ENCODE data around the gene MCTP1.

The MCTP1 gene

DNA sequence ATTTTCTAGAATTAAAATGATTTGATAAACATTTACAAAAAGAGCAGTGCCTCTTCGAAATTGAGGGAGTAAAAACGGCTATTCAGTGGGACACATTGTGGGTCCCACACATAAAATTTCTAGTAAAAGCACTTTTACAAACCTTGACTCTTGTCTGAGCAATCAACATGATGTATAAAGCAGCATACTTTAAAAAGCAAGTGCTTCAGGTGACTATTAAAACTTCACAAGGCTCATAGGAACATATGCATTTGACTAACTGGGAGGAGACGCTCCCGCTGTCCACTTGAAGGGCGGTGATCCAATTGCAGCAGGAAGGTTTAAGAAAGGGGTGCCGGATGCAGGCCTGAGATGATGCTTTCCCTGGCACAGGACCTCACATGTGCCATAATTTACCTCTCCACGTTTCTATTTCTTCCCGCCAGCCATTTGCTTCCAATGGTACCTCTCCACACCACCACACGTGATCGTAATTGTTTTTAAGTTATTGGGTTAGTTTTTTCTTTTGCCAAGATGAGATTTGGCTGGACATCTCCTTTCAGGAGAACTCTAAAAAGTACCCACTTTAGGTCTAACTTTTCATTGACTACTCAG, 1.8 kb downstream of the MCTP1 start:
- Histone ChIP-seq H3K4me1 (ENCODE audit: insufficient read depth, low read length) (peaks cover 7% of the 10 kb centered on the region), H3K4me3 (ENCODE audit: low read depth in 1 of 2, low read length in 2 of 2) (no peak overlapping the region), H3K9me3 (ENCODE audit: low read length) (no peaks in the 10 kb centered on the region), H3K27me3 (ENCODE audit: control insufficient read depth in 1 of 2, insufficient read depth in 2 of 2, low read length in 2 of 2) (peaks cover 37 to 39% of the 10 kb centered on the region in 2 donors), H3K27ac (ENCODE audit: low read depth, low read length) (no peak overlapping the region), H3K36me3 (ENCODE audit: insufficient read depth, low read length) (no peaks in the 10 kb centered on the region), H3K9ac (ENCODE audit: low read length) (no peak overlapping the region)

DNA sequence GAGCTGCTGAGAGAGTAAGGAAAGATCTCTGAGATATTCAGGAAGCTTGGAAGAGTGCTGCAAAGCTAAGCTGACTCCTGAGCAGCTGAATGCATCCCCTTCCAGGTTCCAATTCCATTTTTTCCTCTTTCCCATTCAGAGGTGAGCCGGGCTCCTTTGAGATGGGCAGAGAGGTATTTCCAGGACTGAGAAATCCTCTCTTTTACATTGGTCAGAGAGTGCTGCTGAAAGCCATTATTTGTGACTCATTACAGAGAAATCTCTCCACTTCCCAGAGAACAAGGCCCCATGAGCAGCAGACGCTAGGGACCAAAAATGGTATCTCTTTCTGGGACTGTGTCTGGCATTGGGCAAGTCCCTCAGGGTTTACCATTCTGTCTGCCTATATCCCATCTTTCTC, 3.7 kb downstream of the MCTP1 start:
- no peak overlapping the region for H3K27ac ChIP-seq (ENCODE audit: low read depth, low read length)
- H3K4me3 ChIP-seq (ENCODE audit: low read depth in 1 of 2, low read length in 2 of 2) = no peak overlapping the region
- no peaks in the 10 kb centered on the region for H3K9me3 ChIP-seq (ENCODE audit: low read length)
- no peak overlapping the region for H3K9ac ChIP-seq (ENCODE audit: low read length)
- H3K27me3 ChIP-seq (ENCODE audit: control insufficient read depth in 1 of 2, insufficient read depth in 2 of 2, low read length in 2 of 2) = peaks cover 37 to 39% of the 10 kb centered on the region in 2 donors
- peaks cover 7% of the 10 kb centered on the region for H3K4me1 ChIP-seq (ENCODE audit: insufficient read depth, low read length)
- no peaks in the 10 kb centered on the region for H3K36me3 ChIP-seq (ENCODE audit: insufficient read depth, low read length)

DNA sequence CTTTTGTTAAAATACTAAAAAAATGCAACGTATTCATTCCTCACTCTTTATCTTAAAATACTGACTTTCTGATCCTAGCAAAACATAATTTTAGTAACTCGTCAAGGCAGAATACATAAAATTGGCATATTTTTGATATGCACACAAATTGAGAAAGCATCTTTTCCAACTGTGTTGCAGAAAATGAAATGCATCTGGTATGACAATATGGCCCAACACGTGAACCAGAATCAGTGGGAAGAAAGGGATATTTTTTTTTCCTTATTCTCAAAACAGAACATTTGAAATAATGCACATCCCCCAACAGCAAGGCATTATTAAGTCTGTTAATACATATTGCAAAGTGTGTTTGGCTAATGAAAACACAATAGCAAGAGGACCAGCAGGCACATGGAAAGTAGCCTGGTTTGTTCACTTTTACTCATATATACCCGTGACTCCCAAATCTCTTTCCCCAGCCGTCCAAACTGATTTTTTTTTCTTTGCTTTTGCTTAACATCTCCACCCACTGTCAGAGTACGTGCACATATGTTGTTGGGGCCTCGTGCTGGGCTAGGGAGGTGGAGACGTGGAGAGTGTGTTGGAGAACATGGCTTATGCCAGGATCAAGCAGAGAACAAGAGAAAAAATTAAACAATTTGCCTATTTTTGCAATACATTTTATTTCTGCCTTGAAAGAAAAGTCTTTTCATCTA, 4.3 kb downstream of the MCTP1 start:
- H3K27me3 ChIP-seq (ENCODE audit: control insufficient read depth in 1 of 2, insufficient read depth in 2 of 2, low read length in 2 of 2) = peaks cover 32% of the 10 kb centered on the region in 2 donors
- no peak overlapping the region for H3K27ac ChIP-seq (ENCODE audit: low read depth, low read length)
- H3K36me3 ChIP-seq (ENCODE audit: insufficient read depth, low read length) = no peaks in the 10 kb centered on the region
- H3K9me3 ChIP-seq (ENCODE audit: low read length) = no peaks in the 10 kb centered on the region
- no peak overlapping the region for H3K9ac ChIP-seq (ENCODE audit: low read length)
- H3K4me1 ChIP-seq (ENCODE audit: insufficient read depth, low read length) = peaks cover 6% of the 10 kb centered on the region
- H3K4me3 ChIP-seq (ENCODE audit: low read depth in 1 of 2, low read length in 2 of 2) = no peak overlapping the region

DNA sequence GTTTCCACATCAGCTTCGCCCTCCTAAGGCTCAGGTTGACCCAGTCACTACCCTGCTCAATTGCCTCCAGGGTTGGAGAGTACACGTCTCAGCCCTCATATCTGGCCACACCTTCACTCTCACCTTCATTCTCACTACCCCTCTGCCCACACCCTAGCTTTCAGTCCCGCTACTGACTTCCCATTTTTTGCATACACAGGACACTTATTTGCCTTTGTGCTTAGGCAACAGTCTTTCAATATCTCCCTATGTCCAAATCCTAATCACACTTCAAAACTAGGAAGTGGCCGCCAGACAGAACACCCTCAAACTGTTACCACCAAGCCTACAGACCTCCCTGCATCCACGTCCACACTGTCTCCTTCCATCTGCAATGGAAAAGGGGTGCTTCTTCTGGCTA, 10.9 kb downstream of the MCTP1 start:
- H3K27ac ChIP-seq (ENCODE audit: low read depth, low read length) = no peak overlapping the region
- H3K27me3 ChIP-seq (ENCODE audit: control insufficient read depth in 1 of 2, insufficient read depth in 2 of 2, low read length in 2 of 2) = no peaks in the 10 kb centered on the region
- no peaks in the 10 kb centered on the region for H3K4me1 ChIP-seq (ENCODE audit: insufficient read depth, low read length)
- no peak overlapping the region for H3K9ac ChIP-seq (ENCODE audit: low read length)
- no peaks in the 10 kb centered on the region for H3K9me3 ChIP-seq (ENCODE audit: low read length)
- H3K36me3 ChIP-seq (ENCODE audit: insufficient read depth, low read length) = no peaks in the 10 kb centered on the region
- H3K4me3 ChIP-seq (ENCODE audit: low read depth in 1 of 2, low read length in 2 of 2) = no peak overlapping the region

DNA sequence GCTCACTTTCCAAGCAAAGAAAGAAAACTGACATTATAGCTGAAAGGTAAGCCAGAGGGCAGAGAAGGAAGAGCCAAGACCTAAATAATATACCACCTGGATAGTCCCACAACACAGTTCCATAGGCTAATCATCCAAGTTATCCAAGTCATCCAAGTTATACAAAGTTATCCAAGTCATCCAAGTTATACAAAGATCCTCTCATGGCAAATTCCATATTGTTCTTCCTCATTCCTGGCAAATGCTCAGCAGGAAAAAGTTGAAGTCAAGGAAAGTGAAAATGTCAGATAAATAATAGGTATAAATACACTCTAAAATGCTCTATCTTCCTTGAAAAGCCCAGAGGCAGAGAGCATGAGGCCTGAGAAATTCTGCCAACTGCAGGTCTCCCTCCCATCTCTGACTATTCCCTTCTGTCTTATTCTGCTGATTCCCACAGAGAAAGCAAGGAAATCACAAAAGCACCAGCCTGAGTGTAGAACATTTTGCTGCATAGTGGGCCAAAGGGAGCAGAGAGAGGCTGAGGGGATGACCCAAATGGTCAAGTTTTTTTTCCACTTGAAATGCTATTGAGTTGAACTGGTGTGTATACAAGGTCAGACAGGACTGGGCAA, 12.5 kb downstream of the MCTP1 start:
- Histone ChIP-seq H3K4me1 (ENCODE audit: insufficient read depth, low read length) (no peaks in the 10 kb centered on the region), H3K27me3 (ENCODE audit: control insufficient read depth in 1 of 2, insufficient read depth in 2 of 2, low read length in 2 of 2) (no peaks in the 10 kb centered on the region), H3K9ac (ENCODE audit: low read length) (no peak overlapping the region), H3K9me3 (ENCODE audit: low read length) (no peaks in the 10 kb centered on the region), H3K36me3 (ENCODE audit: insufficient read depth, low read length) (no peaks in the 10 kb centered on the region), H3K27ac (ENCODE audit: low read depth, low read length) (no peak overlapping the region), H3K4me3 (ENCODE audit: low read depth in 1 of 2, low read length in 2 of 2) (no peak overlapping the region)

DNA sequence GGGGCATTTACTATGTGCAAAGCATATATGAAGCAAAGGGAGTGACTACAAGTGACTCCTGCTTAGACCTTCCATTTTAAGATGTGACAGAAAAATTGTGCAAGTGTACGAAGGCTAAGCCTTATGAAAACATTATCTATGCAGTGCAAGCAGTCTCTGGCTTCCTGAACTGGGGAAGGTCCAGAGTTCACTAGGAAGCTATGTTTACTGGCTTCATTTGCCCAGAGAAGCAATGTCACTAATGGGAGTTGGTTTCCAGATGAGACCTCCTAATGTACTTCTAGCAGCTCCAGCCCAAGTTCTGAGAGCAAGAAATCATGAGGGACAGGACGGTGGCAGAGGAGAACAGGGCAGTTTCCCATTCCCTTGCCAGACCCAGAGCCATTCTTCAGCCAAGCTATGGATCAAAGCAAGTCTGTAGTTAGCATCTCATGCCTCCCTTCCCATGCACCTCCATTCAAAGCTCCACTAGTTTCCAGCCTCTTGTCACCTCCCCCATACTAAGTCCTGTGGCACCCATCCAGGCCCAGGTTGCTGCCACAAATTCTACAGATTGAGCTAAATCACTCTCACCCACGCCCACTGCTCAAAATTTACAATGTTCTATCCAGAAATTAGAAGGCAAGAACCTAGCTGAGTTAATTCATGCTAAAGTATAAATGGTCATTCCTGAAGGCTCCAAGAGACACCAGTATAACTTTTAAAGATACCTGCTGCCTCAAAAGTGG, 21.8 kb downstream of the MCTP1 start:
- Histone ChIP-seq H3K27ac (ENCODE audit: low read depth, low read length) (no peak overlapping the region), H3K4me1 (ENCODE audit: insufficient read depth, low read length) (no peaks in the 10 kb centered on the region), H3K9me3 (ENCODE audit: low read length) (no peaks in the 10 kb centered on the region), H3K27me3 (ENCODE audit: control insufficient read depth in 1 of 2, insufficient read depth in 2 of 2, low read length in 2 of 2) (no peaks in the 10 kb centered on the region), H3K9ac (ENCODE audit: low read length) (no peak overlapping the region), H3K36me3 (ENCODE audit: insufficient read depth, low read length) (no peaks in the 10 kb centered on the region), H3K4me3 (ENCODE audit: low read depth in 1 of 2, low read length in 2 of 2) (no peak overlapping the region)

DNA sequence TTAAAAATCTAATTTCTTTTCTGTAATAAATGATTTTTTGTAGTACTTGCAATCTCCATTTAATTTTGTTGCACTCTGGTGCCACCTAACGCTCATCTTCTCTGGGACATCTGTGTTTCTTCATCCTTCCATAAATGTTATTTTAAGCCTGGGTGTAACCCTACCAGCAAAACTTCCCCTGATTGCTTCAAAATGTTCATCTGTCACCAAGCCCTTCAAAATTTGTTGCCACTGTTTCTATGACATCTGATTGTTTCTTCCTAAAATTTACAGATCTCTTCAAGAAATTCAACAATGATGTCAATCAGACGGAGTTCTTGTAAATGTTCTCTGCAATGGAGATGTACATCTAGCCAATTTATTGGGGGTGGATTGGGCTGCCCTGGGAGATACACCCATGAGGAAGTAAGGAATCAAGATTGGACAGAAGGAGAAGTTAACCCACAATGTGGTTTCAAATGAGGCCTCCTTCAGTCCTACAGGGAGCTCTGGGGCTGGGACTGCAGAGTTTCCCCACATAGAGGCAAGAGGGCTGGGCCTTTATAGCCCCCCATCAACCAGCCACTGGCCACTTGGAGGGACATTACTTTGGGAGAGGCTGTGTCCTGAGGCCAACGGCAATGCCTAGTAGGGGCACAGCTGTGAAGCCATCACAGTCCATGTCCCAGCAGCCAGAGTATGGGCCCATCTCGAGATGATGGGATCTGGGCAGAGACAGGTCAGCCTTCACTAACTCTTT, 23.3 kb downstream of the MCTP1 start:
- Histone ChIP-seq H3K27me3 (ENCODE audit: control insufficient read depth in 1 of 2, insufficient read depth in 2 of 2, low read length in 2 of 2) (no peaks in the 10 kb centered on the region), H3K4me3 (ENCODE audit: low read depth in 1 of 2, low read length in 2 of 2) (no peak overlapping the region), H3K9me3 (ENCODE audit: low read length) (no peaks in the 10 kb centered on the region), H3K36me3 (ENCODE audit: insufficient read depth, low read length) (no peaks in the 10 kb centered on the region), H3K9ac (ENCODE audit: low read length) (no peak overlapping the region), H3K4me1 (ENCODE audit: insufficient read depth, low read length) (no peaks in the 10 kb centered on the region), H3K27ac (ENCODE audit: low read depth, low read length) (no peak overlapping the region)

DNA sequence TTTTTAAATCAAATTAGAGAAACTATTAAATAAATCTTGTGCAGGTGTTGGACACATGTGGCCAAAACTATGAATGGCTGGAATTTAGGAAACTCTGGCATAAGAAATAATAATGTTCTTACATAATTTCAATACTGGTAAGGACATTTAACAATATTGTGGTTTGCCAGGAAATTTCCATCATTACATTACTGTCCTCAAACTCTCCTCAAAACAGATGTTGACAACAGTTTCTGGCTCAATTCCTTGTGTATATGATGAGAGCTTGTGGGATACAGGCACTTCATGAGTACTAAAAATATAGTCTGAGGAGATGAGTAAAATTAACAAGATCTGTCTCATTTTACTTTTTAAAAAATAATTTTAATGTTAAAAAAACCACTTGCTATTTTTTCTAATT, 27.9 kb downstream of the MCTP1 start:
- H3K9me3 ChIP-seq (ENCODE audit: low read length) = no peaks in the 10 kb centered on the region
- H3K4me1 ChIP-seq (ENCODE audit: insufficient read depth, low read length) = no peaks in the 10 kb centered on the region
- no peaks in the 10 kb centered on the region for H3K36me3 ChIP-seq (ENCODE audit: insufficient read depth, low read length)
- H3K27me3 ChIP-seq (ENCODE audit: control insufficient read depth in 1 of 2, insufficient read depth in 2 of 2, low read length in 2 of 2) = no peaks in the 10 kb centered on the region
- H3K4me3 ChIP-seq (ENCODE audit: low read depth in 1 of 2, low read length in 2 of 2) = no peak overlapping the region
- no peak overlapping the region for H3K27ac ChIP-seq (ENCODE audit: low read depth, low read length)
- H3K9ac ChIP-seq (ENCODE audit: low read length) = no peak overlapping the region

DNA sequence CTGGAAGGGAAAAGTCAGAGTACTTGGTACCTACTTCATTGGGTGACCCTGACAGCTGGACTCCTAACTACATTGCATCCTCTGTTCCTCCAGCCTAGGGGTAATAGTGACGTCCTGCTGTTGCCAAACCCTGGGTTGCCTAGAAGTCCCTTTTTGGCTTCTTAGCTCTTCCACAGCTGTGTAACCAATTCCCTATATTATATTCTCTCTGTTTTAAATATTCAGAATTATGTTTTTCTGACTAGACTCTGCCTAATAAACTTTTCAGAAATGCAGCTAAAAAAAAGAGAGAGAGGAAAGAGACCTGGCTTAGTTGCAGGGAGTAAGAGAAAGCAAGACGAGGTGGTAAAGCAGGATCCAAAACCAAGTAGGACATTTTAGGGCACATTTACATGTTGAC, 28.4 kb downstream of the MCTP1 start:
- Histone ChIP-seq H3K9me3 (ENCODE audit: low read length) (no peaks in the 10 kb centered on the region), H3K4me3 (ENCODE audit: low read depth in 1 of 2, low read length in 2 of 2) (no peak overlapping the region), H3K27ac (ENCODE audit: low read depth, low read length) (no peak overlapping the region), H3K4me1 (ENCODE audit: insufficient read depth, low read length) (no peaks in the 10 kb centered on the region), H3K36me3 (ENCODE audit: insufficient read depth, low read length) (no peaks in the 10 kb centered on the region), H3K9ac (ENCODE audit: low read length) (no peak overlapping the region), H3K27me3 (ENCODE audit: control insufficient read depth in 1 of 2, insufficient read depth in 2 of 2, low read length in 2 of 2) (no peaks in the 10 kb centered on the region)

DNA sequence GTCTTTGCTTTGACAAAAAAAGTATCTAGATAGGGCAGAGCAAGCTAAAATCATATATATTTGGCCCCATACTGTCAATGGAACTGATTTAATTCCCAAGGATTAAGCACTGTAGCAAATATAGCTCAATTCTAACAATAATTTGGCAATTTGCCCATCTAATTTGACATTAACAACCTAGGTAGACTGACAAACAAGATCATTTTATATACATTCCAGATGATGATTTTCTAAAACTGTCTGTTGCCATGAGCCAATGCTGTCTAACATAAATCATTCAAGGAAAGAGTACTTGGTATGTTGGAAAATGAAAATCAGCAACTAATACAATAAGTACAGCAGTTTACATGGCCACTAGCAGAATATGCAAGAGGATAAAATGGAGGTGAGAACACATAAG, 32.1 kb downstream of the MCTP1 start:
- Histone ChIP-seq H3K36me3 (ENCODE audit: insufficient read depth, low read length) (no peaks in the 10 kb centered on the region), H3K9ac (ENCODE audit: low read length) (no peak overlapping the region), H3K27me3 (ENCODE audit: control insufficient read depth in 1 of 2, insufficient read depth in 2 of 2, low read length in 2 of 2) (no peaks in the 10 kb centered on the region), H3K27ac (ENCODE audit: low read depth, low read length) (no peak overlapping the region), H3K4me3 (ENCODE audit: low read depth in 1 of 2, low read length in 2 of 2) (no peak overlapping the region), H3K9me3 (ENCODE audit: low read length) (no peaks in the 10 kb centered on the region), H3K4me1 (ENCODE audit: insufficient read depth, low read length) (no peaks in the 10 kb centered on the region)

DNA sequence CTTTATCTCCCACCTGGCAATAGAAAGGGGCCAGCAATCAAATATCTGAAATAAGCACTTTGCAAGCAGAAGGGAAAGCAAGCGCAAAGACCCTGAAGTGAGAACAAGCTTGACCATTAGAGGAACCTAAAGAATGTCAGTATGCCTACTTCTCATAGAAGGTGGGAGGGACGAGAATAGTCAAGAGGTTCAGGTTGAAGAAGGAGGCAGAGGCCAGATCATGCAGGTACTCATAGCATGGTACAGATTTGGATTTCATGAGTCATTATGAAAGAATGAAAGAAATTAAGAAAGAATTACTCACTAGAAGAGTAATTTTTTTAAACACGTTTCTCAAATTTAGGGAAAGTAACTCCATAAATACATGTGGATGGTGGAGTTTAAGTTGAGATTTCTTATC, 33.7 kb downstream of the MCTP1 start:
- Histone ChIP-seq H3K9ac (ENCODE audit: low read length) (no peak overlapping the region), H3K27me3 (ENCODE audit: control insufficient read depth in 1 of 2, insufficient read depth in 2 of 2, low read length in 2 of 2) (no peaks in the 10 kb centered on the region), H3K4me3 (ENCODE audit: low read depth in 1 of 2, low read length in 2 of 2) (no peak overlapping the region), H3K27ac (ENCODE audit: low read depth, low read length) (no peak overlapping the region), H3K36me3 (ENCODE audit: insufficient read depth, low read length) (no peaks in the 10 kb centered on the region), H3K9me3 (ENCODE audit: low read length) (no peaks in the 10 kb centered on the region), H3K4me1 (ENCODE audit: insufficient read depth, low read length) (no peaks in the 10 kb centered on the region)

Data from muscle layer of colon (tissue), 2 donors.